SK-N-SH (cell line): ENCODE data around the gene ITPRID2. TPM values are rescaled to one million over a fixed set of nuclear protein-coding genes. Genes with fewer than 3 reads are reported as not detected.

Source experiments
- CTCF ChIA-PET: fragments of 300-600, 350-600 bp; formaldehyde crosslinking; extraction: SDS; loops from one replicate; lab custom pipeline; 2021; lab: Yijun Ruan, JAX
- POLR2A ChIA-PET: fragments of 350-600 bp; sonication (Branson Sonifier 250); formaldehyde crosslinking; extraction: SDS; loops from one replicate; lab custom pipeline; 2020; ENCODE audit warnings: antibody characterized with exemption, inconsistent platforms; lab: Yijun Ruan, JAX
- DNase-seq: peaks from one replicate; pipeline ENCODE4 v3.0.0; 2012
- H2AFZ ChIP-seq: fragments of 200-600 bp; sonication (generic); 2 replicates; pipeline ENCODE4 v1.8.1; 2016; ENCODE audit warnings: antibody characterized with exemption, mild to moderate bottlenecking, low read depth
- H3F3A ChIP-seq: fragments of 200-600 bp; sonication (generic); replicated peaks from 2 replicates; pipeline ENCODE3; 2016; ENCODE audit warnings: antibody characterized with exemption, mild to moderate bottlenecking; ENCODE audit not compliant: insufficient read depth
- H3K27ac ChIP-seq, 2 experiments: fragments of 200-500 bp in 1 of 2; fragments of 200-600 bp in 1 of 2; sonication (Bioruptor generic) in 1 of 2; sonication (generic), shearing (Covaris generic) in 1 of 2; 2 replicates each; pipeline versions ENCODE4 v1.5.1 to v1.6.1; 2014 to 2016; ENCODE audit warnings: low read depth in 2 of 2, inconsistent platforms in 1 of 2, low read length in 1 of 2, mild to moderate bottlenecking in 1 of 2, mixed read lengths in 1 of 2
- H3K27me3 ChIP-seq: fragments of 200-600 bp; sonication (generic), shearing (Covaris generic); 2 replicates; pipeline ENCODE4 v1.6.1; 2016; ENCODE audit warnings: mixed run types; ENCODE audit not compliant: insufficient read depth
- H3K36me3 ChIP-seq, 2 experiments: fragments of 200-500 bp in 1 of 2; fragments of 200-600 bp in 1 of 2; sonication (Bioruptor generic) in 1 of 2; sonication (generic) in 1 of 2; replicated peaks in 1 of 2; 2 replicates each; pipeline versions ENCODE3 to v1.5.1; 2014 to 2016; ENCODE audit warnings: low read length in 1 of 2, mild to moderate bottlenecking in 1 of 2; ENCODE audit not compliant: insufficient read depth in 2 of 2, control insufficient read depth in 1 of 2
- H3K4me1 ChIP-seq, 2 experiments: fragments of 200-500 bp in 1 of 2; fragments of 200-600 bp in 1 of 2; sonication (Bioruptor generic) in 1 of 2; sonication (generic), shearing (Covaris generic) in 1 of 2; 2 replicates each; pipeline versions ENCODE4 v1.5.1 to v1.6.1; 2014 to 2016; ENCODE audit warnings: low read depth in 1 of 2, low read length in 1 of 2, mixed run types in 1 of 2; ENCODE audit not compliant: insufficient read depth in 2 of 2, control insufficient read depth in 1 of 2
- H3K4me2 ChIP-seq: fragments of 200-600 bp; sonication (generic), shearing (Covaris generic); 2 replicates; pipeline ENCODE4 v1.6.1; 2017; ENCODE audit warnings: mixed run types
- H3K4me3 ChIP-seq, 2 experiments: fragments of 200-500 bp in 1 of 2; fragments of 200-600 bp in 1 of 2; sonication (Bioruptor generic) in 1 of 2; sonication (generic), shearing (Covaris generic) in 1 of 2; 2 replicates each; pipeline versions ENCODE4 v1.5.1 to v1.8.1; 2014 to 2016; ENCODE audit warnings: low read depth in 2 of 2, inconsistent platforms in 1 of 2, low read length in 1 of 2, mild to moderate bottlenecking in 1 of 2, mixed read lengths in 1 of 2, moderate library complexity in 1 of 2
- H3K79me2 ChIP-seq: fragments of 200-600 bp; sonication (generic); 2 replicates; pipeline ENCODE4 v1.8.1; 2017; ENCODE audit warnings: mild to moderate bottlenecking; ENCODE audit not compliant: insufficient read depth
- H3K9ac ChIP-seq: fragments of 200-600 bp; sonication (generic); 2 replicates; pipeline ENCODE4 v1.6.1; 2017; ENCODE audit warnings: mixed run types
- H3K9me2 ChIP-seq: fragments of 200-600 bp; sonication (generic); 2 replicates; pipeline ENCODE4 v1.6.1; 2017; ENCODE audit warnings: mixed run types
- H3K9me3 ChIP-seq: fragments of 200-600 bp; sonication (generic); 2 replicates; pipeline ENCODE4 v1.6.1; 2017; ENCODE audit warnings: mixed run types, mild to moderate bottlenecking, moderate library complexity
- H4K20me1 ChIP-seq: fragments of 200-600 bp; sonication (generic); 2 replicates; pipeline ENCODE4 v1.6.1; 2017; ENCODE audit warnings: mild to moderate bottlenecking, mixed run types; ENCODE audit not compliant: insufficient read depth
- CHD2 ChIP-seq: fragments of 150-350 bp; IDR thresholded peaks from 2 replicates; pipeline ENCODE4 v1.6.1; 2018; ENCODE audit warnings: low read length; ENCODE audit not compliant: partially characterized antibody
- ELF1 ChIP-seq: IDR thresholded peaks from 2 replicates; pipeline ENCODE4 v1.4.0; 2012
- EP300 ChIP-seq, 2 experiments: IDR thresholded peaks; 2 replicates each; pipeline versions ENCODE4 v1.4.0 to v1.6.1; 2012; ENCODE audit warnings: borderline replicate concordance in 1 of 2, low read depth in 1 of 2, low read length in 1 of 2
- EZH2phosphoT487 ChIP-seq: fragments of 200-600 bp; sonication (generic); IDR thresholded peaks from 2 replicates; pipeline ENCODE4 v1.6.1; 2017; ENCODE audit warnings: low read depth, mixed run types, mild to moderate bottlenecking, antibody characterized with exemption, moderate library complexity, borderline replicate concordance
- FOSL2 ChIP-seq: IDR thresholded peaks from 2 replicates; pipeline ENCODE4 v1.4.0; 2012; ENCODE audit warnings: low read depth, mild to moderate bottlenecking, moderate library complexity, borderline replicate concordance
- FOXM1 ChIP-seq: IDR thresholded peaks from 2 replicates; pipeline ENCODE4 v1.4.0; 2012; ENCODE audit warnings: low read depth, mild to moderate bottlenecking
- GABPA ChIP-seq: IDR thresholded peaks from 2 replicates; pipeline ENCODE4 v1.4.0; 2012; ENCODE audit warnings: low read depth, mild to moderate bottlenecking
- MEF2A ChIP-seq: IDR thresholded peaks from 2 replicates; pipeline ENCODE4 v1.4.0; 2012; ENCODE audit warnings: low read depth, borderline replicate concordance
- MXI1 ChIP-seq: IDR thresholded peaks from 2 replicates; pipeline ENCODE4 v1.6.1; 2012; ENCODE audit warnings: mild to moderate bottlenecking, low read depth, low read length, improper control_type of control experiment
- NRF1 ChIP-seq: IDR thresholded peaks from 2 replicates; pipeline ENCODE4 v1.6.1; 2012; ENCODE audit warnings: low read depth, mild to moderate bottlenecking, low read length
- RCOR1 ChIP-seq: fragments of 150-350 bp; IDR thresholded peaks from 2 replicates; pipeline ENCODE4 v1.6.1; 2017; ENCODE audit warnings: antibody characterized with exemption, low read length
- REST ChIP-seq: IDR thresholded peaks from 2 replicates; pipeline ENCODE4 v1.6.1; 2012; ENCODE audit warnings: mild to moderate bottlenecking, low read depth, low read length, moderate library complexity
- SMC3 ChIP-seq: IDR thresholded peaks from 2 replicates; pipeline ENCODE4 v1.6.1; 2012; ENCODE audit warnings: low read depth, low read length, improper control_type of control experiment
- TAF1 ChIP-seq: IDR thresholded peaks from 2 replicates; pipeline ENCODE4 v1.6.1; 2012; ENCODE audit warnings: low read depth, mild to moderate bottlenecking, low read length, moderate library complexity, borderline replicate concordance
- TCF12 ChIP-seq: IDR thresholded peaks from 2 replicates; pipeline ENCODE4 v1.4.0; 2012
- USF1 ChIP-seq: IDR thresholded peaks from 2 replicates; pipeline ENCODE4 v1.4.0; 2012; ENCODE audit warnings: low read depth, borderline replicate concordance
- ZBTB33 ChIP-seq: IDR thresholded peaks from 2 replicates; pipeline ENCODE4 v1.4.0; 2012; ENCODE audit warnings: low read depth, borderline replicate concordance
- WGBS: methylation state at CpG from one replicate; pipeline ENCODE4 v1.1.6; 2017; ENCODE audit warnings: low lambda C conversion rate; 5-methylcytosine and 5-hydroxymethylcytosine counted together
- polyA plus RNA-seq, 3 experiments: library from polyadenylated mRNA; depleted of rRNA; stranded (reverse); fragments of >200 nt; gene quantifications; 2 replicates each; pipeline ENCODE4 v1.2.3, GENCODE V29; 2012
- TF ChIP-seq, protein P1 (sequence below): fragments of 200-600 bp; sonication (generic); IDR thresholded peaks from 2 replicates; pipeline ENCODE4 v1.6.1; 2017; ENCODE audit warnings: antibody characterized with exemption, mild to moderate bottlenecking, moderate library complexity
- TF ChIP-seq, protein P2 (sequence below): IDR thresholded peaks from 2 replicates; pipeline ENCODE4 v1.4.0; 2012; ENCODE audit warnings: low read depth

Gene ITPRID2
- polyA plus RNA-seq, 1 of the 3 experiments (the other 2 are of a cell fraction), result 41.9 TPM

- H3K9me3 ChIP-seq, result no peaks in the 10 kb centered on the region
- no peaks in the 10 kb centered on the region for H3K79me2 ChIP-seq
- ChIA-PET CTCF (interaction anchor here (1.1 to 1.6 kb wide), 2 partner anchors 9 to 54 kb away, joined by 4 read pairs; no protein-coding TSS in a partner anchor), POLR2A (no interaction called here)
- H3K4me2 ChIP-seq, result no peak overlapping the region
- H4K20me1 ChIP-seq, result no peaks in the 10 kb centered on the region
- no peaks in the 10 kb centered on the region for H3K36me3 ChIP-seq
- no peaks in the 10 kb centered on the region for H3F3A ChIP-seq
- no peaks in the 10 kb centered on the region for H3K9me2 ChIP-seq
- H2AFZ ChIP-seq, result no peak overlapping the region
- no peak for DNase-seq
- 89% methylated on average over 1 of the region's 1 CpG for WGBS
- H3K27ac ChIP-seq, result no peak overlapping the region; a peak in 1 of 4 replicates
- no peak overlapping the region for H3K9ac ChIP-seq
- TF ChIP-seq REST, result no peak
- no peak for TF ChIP-seq SMC3
- TF ChIP-seq RCOR1, result no peak
- no peak for TF ChIP-seq ELF1
- no peak for TF ChIP-seq ZBTB33
- no peak for TF ChIP-seq USF1
- no peak for TF ChIP-seq CHD2
- TF ChIP-seq NRF1, result no peak
- TF ChIP-seq, protein P1, sequence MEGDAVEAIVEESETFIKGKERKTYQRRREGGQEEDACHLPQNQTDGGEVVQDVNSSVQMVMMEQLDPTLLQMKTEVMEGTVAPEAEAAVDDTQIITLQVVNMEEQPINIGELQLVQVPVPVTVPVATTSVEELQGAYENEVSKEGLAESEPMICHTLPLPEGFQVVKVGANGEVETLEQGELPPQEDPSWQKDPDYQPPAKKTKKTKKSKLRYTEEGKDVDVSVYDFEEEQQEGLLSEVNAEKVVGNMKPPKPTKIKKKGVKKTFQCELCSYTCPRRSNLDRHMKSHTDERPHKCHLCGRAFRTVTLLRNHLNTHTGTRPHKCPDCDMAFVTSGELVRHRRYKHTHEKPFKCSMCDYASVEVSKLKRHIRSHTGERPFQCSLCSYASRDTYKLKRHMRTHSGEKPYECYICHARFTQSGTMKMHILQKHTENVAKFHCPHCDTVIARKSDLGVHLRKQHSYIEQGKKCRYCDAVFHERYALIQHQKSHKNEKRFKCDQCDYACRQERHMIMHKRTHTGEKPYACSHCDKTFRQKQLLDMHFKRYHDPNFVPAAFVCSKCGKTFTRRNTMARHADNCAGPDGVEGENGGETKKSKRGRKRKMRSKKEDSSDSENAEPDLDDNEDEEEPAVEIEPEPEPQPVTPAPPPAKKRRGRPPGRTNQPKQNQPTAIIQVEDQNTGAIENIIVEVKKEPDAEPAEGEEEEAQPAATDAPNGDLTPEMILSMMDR, result no peak
- no peak for TF ChIP-seq TAF1
- no peak for TF ChIP-seq MEF2A
- TF ChIP-seq EZH2phosphoT487, result no peak
- TF ChIP-seq GABPA, result no peak
- no peak for TF ChIP-seq TCF12
- no peak for TF ChIP-seq FOSL2
- TF ChIP-seq EP300 (IDR thresholded peaks at IDR 0.05; ENCODE audit: borderline replicate concordance in 1 of 2, low read depth in 1 of 2, low read length in 1 of 2), result no peak
- TF ChIP-seq, protein P2, sequence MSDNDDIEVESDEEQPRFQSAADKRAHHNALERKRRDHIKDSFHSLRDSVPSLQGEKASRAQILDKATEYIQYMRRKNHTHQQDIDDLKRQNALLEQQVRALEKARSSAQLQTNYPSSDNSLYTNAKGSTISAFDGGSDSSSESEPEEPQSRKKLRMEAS, result no peak
- TF ChIP-seq MXI1, result no peak
- TF ChIP-seq FOXM1, result no peak
- no peaks in the 10 kb centered on the region for H3K27me3 ChIP-seq
- H3K4me1 ChIP-seq, result peaks cover 0 to 9% of the 10 kb centered on the region in 2 experiments; a peak in 2 of 4 replicates
- H3K4me3 ChIP-seq, result no peak overlapping the region
Measured at GRCh38 chr2:181849601-181850000, 41.9 kb upstream of the ITPRID2 start.
